SHP77 (cell line): ENCODE data around the gene ZNF362.
A peak's percentile ranks its signal among the peaks of the same experiment; 100 is the strongest.

ENCODE experiments used
- DNase-seq, 2 experiments: peaks; one replicate each; lab custom pipeline; 2025; lab: John Stamatoyannopoulos, UW

The ZNF362 gene

DNA sequence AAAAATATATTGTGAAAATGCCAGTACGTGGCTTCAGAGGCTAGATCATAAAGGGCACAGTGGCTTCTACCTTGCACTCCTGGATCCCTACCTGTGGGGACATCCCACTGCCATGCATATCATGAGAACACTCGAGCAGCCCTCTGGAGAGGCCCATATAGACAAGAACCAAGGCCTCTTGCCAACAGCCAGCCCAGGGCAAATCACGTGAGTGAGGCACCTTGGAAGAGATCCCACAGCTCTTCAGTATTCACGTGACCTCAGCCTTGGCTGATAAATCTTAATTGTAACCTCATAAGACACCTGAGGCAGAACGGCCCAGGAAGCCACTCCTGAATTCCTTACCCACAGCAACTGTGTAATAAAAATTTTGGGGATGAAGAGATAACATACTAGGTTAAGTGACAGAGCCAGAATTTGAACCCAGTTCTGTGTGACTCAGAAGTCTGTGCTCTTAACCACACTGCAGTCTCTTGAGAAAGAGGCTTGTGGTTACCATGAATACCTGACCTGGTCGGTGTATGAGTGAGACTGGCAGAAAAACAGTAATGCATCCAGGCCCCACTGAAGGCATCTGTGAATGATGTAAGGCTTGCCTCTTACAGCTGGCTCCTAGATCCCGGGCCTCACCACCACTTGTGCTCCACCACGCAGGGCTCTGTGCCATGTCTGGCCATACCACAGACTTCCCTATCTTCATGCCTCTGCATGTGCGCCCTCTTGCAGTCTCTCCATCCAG, 71.5 kb downstream of the ZNF362 start:
- DNase-seq: no peak

DNA sequence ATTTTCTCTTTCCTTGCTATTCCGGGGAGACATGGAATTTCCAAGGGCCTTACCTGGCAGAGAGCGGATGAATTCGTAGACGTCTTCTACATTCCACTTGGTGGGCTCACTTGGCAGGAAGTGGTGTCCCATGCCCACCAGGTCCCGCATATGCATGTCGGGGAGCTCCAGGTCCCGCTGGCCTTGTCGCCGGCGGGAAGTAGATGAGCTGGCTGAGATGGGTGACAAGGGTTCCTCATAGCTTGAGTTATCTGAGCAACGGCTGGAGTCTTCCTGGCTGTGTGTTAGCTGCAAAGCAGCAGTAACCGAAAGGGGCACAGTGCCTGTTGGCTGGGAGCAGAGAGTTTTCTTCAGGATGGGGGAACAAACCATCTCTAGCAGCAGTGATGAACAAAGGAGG, 72.5 kb downstream of the ZNF362 start:
- DNase-seq: no peak

GRCh38 chr1:33329600-33330305, 73.5 kb downstream of the ZNF362 start:
- no peak for DNase-seq

DNA sequence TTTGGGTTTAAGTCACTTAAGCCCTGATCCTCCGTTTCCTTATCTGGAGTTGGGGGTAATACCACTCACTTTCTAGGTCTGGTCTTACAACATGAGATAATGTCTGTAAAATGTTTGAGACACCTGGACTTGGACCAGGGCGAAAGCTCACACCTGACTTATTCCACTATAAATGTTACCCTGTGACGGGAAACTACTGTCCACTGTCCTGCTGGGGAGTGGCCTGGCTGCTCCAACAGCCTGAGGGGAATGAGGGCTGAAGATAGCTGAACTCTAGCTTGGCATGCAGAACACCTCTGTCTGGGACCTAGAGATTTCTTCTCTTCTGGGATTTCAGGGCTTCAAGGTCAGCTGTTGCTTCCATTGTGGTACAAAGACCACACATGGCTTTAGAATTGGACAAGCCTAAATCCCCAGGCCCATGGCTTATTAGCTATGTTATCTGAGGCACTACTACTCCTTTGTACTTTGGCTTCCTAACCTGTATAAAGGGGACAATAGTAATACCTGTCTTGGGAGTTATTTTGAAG, 74.1 kb downstream of the ZNF362 start:
- DNase-seq: no peak

- no peak for DNase-seq
Measured at GRCh38 chr1:33330906-33331305, 74.6 kb downstream of the ZNF362 start.

DNA sequence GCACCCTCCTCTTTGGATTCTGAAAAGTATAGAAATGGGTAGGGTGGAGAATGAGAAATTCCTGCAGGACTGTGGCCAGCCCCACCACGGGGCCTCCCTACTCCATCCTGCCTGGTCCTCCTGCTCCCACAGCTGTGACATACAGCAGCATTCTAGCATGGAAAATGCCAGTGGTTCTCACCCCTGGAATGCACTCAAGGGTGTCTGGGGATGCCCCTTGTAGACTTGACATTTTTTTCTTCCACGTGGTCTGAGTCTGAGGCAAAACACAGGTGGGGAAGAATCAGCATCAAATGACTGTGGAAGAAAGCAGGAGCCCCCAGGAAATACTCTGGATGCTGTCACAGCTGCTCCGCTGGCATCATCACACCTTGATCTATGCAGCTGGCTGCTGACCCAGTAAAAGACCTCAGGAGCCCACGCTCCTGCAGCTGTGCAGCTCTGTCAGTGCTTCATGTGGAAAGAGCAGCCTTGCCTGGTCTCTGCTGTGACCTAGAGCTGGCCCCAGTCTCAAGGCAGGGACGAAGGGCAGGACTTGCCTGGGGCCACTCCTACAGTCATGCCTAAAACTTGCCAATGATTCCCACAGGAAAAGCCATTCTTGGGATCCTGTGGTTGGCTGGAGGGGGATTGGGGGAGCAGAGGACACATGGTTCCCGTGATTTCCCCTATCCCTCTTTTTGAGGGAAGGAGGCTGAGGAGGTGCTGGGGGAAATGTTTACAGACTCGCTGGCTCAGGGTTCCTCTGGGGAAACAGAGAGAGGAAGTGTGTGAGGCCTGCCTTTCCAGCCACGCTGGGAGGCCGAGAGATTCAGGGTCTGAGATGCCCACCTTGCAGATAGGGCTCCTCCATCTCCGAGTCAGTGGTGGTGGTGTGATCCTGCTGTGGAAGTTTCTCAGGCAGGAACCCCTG, 75.4 kb downstream of the ZNF362 start:
- no peak for DNase-seq

- no peak for DNase-seq
Measured at GRCh38 chr1:33332357-33332789, 76.1 kb downstream of the ZNF362 start.

- no peak for DNase-seq
Measured at GRCh38 chr1:33332881-33333280, 76.6 kb downstream of the ZNF362 start.

GRCh38 chr1:33334081-33334552, 77.8 kb downstream of the ZNF362 start:
- DNase-seq: no peak

- DNase-seq: no peak
Measured at GRCh38 chr1:33335020-33335419, 78.7 kb downstream of the ZNF362 start.

- DNase-seq: peak; percentile 74 to 84
Measured at GRCh38 chr1:33336580-33336979, 80.3 kb downstream of the ZNF362 start.

DNA sequence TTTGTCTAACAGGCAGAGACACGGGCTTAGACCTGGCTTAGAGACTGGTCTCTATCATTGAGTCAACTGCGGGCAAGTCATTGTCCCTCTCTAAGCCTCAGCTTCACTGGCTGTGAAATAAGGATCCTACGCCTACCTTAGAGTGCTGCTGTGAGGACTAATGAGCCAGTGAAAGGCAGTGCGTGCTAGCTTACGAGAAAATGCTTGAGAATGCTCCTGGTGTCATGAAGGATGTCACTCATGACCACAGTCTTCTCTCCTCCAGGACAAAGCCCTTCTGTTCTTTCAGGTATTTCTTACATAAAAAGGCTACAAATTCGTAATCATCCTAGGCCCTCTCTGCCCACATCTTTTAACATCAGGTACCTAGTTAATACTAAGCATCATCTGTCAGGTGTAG, 81.1 kb downstream of the ZNF362 start:
- DNase-seq: no peak

DNA sequence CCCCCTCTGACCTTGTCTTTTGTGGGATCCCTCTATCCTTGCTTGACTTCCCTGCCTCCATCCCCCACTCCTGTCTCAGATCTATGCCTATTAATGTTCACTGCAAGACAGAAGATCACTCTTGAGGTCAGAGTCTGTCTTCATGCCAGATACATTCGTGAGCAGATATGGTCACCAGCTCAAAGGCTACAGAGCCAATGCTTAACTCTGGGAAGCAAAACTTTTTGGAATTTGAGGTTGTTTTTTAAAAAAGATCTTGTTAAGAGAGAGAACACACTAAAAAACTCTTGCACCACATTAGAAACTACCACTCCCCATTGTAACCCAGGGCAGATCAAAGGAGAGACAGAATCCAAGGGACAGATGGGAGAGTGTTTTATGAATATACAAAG, 81.8 kb downstream of the ZNF362 start:
- DNase-seq: no peak

DNA sequence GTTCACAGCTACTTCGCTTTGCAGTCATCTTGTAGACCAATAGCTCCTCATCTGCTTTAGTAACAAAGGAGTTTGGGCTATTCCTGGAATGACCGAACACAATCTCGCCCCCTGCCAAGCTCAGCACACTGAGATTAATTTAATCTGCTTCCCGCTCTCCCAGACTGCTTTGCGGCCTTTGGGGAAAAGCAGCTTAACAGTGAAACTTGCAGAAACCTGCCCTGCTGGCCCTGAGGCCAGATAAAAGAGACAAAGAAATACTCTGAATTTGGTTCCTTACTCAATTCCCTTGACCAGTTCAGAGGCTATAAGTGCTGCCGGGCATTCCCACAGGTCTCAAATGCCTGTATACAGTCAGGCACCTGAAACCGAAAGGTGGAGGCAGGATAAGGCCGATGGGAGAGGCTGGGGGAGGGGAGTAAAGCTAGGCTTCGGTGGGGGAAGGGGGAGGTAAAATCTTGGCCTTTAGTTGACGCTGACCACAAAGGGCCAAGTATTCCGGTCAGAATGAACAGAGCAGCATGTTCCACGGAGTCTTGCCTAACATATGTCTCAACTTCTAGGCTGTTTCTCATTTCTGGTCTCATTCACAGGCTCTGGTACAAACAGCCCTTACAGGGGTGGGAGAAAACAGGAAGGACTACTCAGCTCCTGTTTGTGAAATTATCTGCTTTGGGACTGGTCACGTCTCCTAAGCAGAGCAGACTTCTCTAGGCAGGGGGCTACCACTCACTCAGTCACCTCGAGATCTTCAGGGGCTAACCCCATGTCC, 82.3 kb downstream of the ZNF362 start:
- no peak for DNase-seq

DNA sequence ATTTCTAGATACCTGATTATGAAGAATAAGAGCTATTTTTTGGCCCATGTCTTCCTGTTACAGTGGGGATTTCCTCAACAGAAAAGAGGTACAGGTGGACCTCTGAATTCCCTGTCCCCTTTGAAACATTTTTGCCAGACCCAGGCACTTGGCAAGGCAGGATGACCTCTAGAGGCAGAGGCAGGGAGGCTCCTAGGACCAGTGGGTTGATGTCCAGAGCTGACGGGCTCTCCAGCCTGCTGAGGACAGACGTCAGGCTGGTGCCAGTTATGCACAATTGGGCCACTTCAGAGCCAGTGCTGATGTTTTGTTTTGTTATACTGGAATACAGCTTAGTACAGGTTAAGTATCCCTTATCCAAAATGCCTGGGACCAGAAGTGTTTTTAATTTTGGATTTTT, 83.1 kb downstream of the ZNF362 start:
- no peak for DNase-seq

- no peak for DNase-seq
Measured at GRCh38 chr1:33341190-33341589, 84.9 kb downstream of the ZNF362 start.

GRCh38 chr1:33342041-33342723, 85.9 kb downstream of the ZNF362 start:
- peak; percentile 98 to 99 for DNase-seq

GRCh38 chr1:33343539-33343938, 87.2 kb downstream of the ZNF362 start:
- DNase-seq: no peak

- no peak for DNase-seq
Measured at GRCh38 chr1:33344896-33345560, 88.7 kb downstream of the ZNF362 start.

- DNase-seq: no peak
Measured at GRCh38 chr1:33346533-33346926, 90.2 kb downstream of the ZNF362 start.
